A673 (cell line): ENCODE results near the gene TMEM44.

Experiments used
- CTCF ChIP-seq: fragments of 300-800, 200-600 bp; sonication (generic); conservative IDR thresholded peaks from 2 replicates; pipeline ENCODE4 v1.5.1; 2017; ENCODE audit warnings: low read depth, mild to moderate bottlenecking, antibody characterized with exemption, low read length, moderate library complexity, mixed read lengths
- EZH2 ChIP-seq: fragments of 200-600 bp; sonication (generic); IDR thresholded peaks from 2 replicates; pipeline ENCODE4 v1.6.1; 2017; ENCODE audit warnings: borderline replicate concordance, low read depth, mild to moderate bottlenecking, mixed read lengths, antibody characterized with exemption, low read length; ENCODE audit not compliant: poor library complexity, severe bottlenecking

DNA sequence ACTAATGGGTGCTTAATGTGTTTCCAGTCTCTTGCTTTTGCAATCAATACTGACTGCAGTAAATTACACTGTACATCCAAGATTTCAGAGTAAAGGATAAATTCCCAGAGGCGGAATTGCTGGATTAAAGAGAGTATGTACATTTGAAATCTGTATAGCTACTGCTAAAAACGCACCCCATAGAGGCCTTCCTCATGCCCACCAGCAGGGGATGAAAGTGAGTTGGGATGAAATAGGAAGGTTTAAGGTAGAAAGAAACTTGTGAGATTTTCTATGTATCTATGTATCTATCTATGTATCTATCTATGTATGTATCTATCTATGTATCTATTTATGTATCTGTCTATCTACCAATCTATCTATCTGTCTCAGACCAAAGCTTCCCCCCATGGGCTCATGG is 28.4 kb downstream of the TMEM44 start:
- TF ChIP-seq CTCF (peak; percentile 49), EZH2 (no peak)
